IMR-90 (cell line): Measurements from ENCODE around the gene CLASP1. TPM values are rescaled to one million over a fixed set of nuclear protein-coding genes. Genes with fewer than 3 reads are reported as not detected.

ENCODE experiments used
- ATAC-seq: fragments of 200-7000 bp; cut with Tn5 transposase; 2 replicates; pipeline ENCODE4 v1.9.1; 2020; ENCODE audit warnings: low read depth, mild to moderate bottlenecking, moderate library complexity
- BruUV-seq: library from RNA; stranded (reverse); fragments of 400-500 nt; replicated peaks from 2 replicates; lab custom pipeline; 2021; lab: Mats Ljungman, UMichigan
- CTCF ChIA-PET: fragments of 300-600 bp; formaldehyde crosslinking; extraction: SDS; loops from one replicate; lab custom pipeline; 2021; ENCODE audit warnings: antibody characterized with exemption; lab: Yijun Ruan, JAX
- POLR2A ChIA-PET: fragments of 300-600 bp; sonication (Branson Sonifier 250); formaldehyde crosslinking; loops from one replicate; lab custom pipeline; 2022; ENCODE audit warnings: antibody characterized with exemption; ENCODE audit not compliant: unreplicated experiment; lab: Charles Lee
- DNase-seq: peaks from one replicate; pipeline ENCODE4 v3.0.0; 2013
- H2AFZ ChIP-seq: replicated peaks from 2 replicates; pipeline ENCODE3; 2013; ENCODE audit warnings: low read length, mild to moderate bottlenecking; ENCODE audit not compliant: poor library complexity
- H2AK5ac ChIP-seq: 2 replicates; pipeline ENCODE4 v1.6.1; 2013; ENCODE audit warnings: low read depth, low read length, inconsistent platforms
- H2AK9ac ChIP-seq: replicated peaks from 2 replicates; pipeline ENCODE3; 2013; ENCODE audit warnings: mild to moderate bottlenecking, low read depth, low read length, moderate library complexity; ENCODE audit not compliant: poor library complexity
- H2BK120ac ChIP-seq: 2 replicates; pipeline ENCODE4 v1.6.1; 2013; ENCODE audit warnings: low read depth, low read length, inconsistent platforms
- H2BK15ac ChIP-seq: 3 replicates; pipeline ENCODE4 v1.6.1; 2013; ENCODE audit warnings: low read depth, low read length, inconsistent platforms
- H2BK20ac ChIP-seq: 2 replicates; pipeline ENCODE4 v1.6.1; 2013; ENCODE audit warnings: low read depth, mild to moderate bottlenecking, inconsistent platforms, low read length, moderate library complexity
- H2BK5ac ChIP-seq: 2 replicates; pipeline ENCODE4 v1.6.1; 2013; ENCODE audit warnings: mild to moderate bottlenecking, low read depth, low read length, inconsistent platforms; ENCODE audit not compliant: poor library complexity, severe bottlenecking
- H3K14ac ChIP-seq: replicated peaks from 2 replicates; pipeline ENCODE4 v1.6.1; 2013; ENCODE audit warnings: low read depth, low read length, inconsistent platforms
- H3K18ac ChIP-seq: 2 replicates; pipeline ENCODE4 v1.6.1; 2013; ENCODE audit warnings: low read depth, low read length, control low read depth
- H3K23ac ChIP-seq: 2 replicates; pipeline ENCODE4 v1.6.1; 2013; ENCODE audit warnings: low read depth, low read length, inconsistent platforms
- H3K27ac ChIP-seq: 2 replicates; pipeline ENCODE4 v1.5.1; 2013; ENCODE audit warnings: mild to moderate bottlenecking, control low read depth, low read length; ENCODE audit not compliant: insufficient read depth
- H3K27me3 ChIP-seq: 2 replicates; pipeline ENCODE4 v1.6.1; 2013; ENCODE audit warnings: low read length; ENCODE audit not compliant: control insufficient read depth, insufficient read depth
- H3K36me3 ChIP-seq: 2 replicates; pipeline ENCODE4 v1.6.1; 2013; ENCODE audit warnings: low read length, mixed read lengths; ENCODE audit not compliant: control insufficient read depth, insufficient read depth
- H3K4ac ChIP-seq: 2 replicates; pipeline ENCODE4 v1.6.1; 2013; ENCODE audit warnings: low read depth, low read length, inconsistent platforms
- H3K4me1 ChIP-seq: 2 replicates; pipeline ENCODE4 v1.6.1; 2013; ENCODE audit warnings: low read length, mixed read lengths; ENCODE audit not compliant: control insufficient read depth, insufficient read depth
- H3K4me2 ChIP-seq: 2 replicates; pipeline ENCODE4 v1.6.1; 2013; ENCODE audit warnings: low read depth, mild to moderate bottlenecking, control low read depth, low read length, moderate library complexity
- H3K4me3 ChIP-seq: 2 replicates; pipeline ENCODE4 v1.5.1; 2013; ENCODE audit warnings: low read depth, mild to moderate bottlenecking, control low read depth, low read length, moderate library complexity; ENCODE audit not compliant: insufficient read depth
- H3K56ac ChIP-seq: 2 replicates; pipeline ENCODE4 v1.6.1; 2013; ENCODE audit warnings: low read length, inconsistent platforms; ENCODE audit not compliant: insufficient read depth; ENCODE audit errors: extremely low read depth
- H3K79me1 ChIP-seq, 2 experiments: 2 replicates each; pipeline ENCODE4 v1.6.1; 2013; ENCODE audit warnings: low read length in 2 of 2, inconsistent platforms in 1 of 2, low read depth in 1 of 2
- H3K9ac ChIP-seq: 2 replicates; pipeline ENCODE4 v1.6.1; 2013; ENCODE audit warnings: low read depth, low read length, control low read depth
- H3K9me1 ChIP-seq: 2 replicates; pipeline ENCODE4 v1.6.1; 2013; ENCODE audit warnings: low read length, inconsistent platforms; ENCODE audit not compliant: insufficient read depth
- H3K9me3 ChIP-seq: 2 replicates; pipeline ENCODE4 v1.6.1; 2013; ENCODE audit warnings: low read length; ENCODE audit not compliant: control insufficient read depth, insufficient read depth
- H4K20me1 ChIP-seq: 2 replicates; pipeline ENCODE4 v1.6.1; 2013; ENCODE audit warnings: low read length, inconsistent platforms; ENCODE audit not compliant: insufficient read depth
- H4K5ac ChIP-seq: 2 replicates; pipeline ENCODE4 v1.6.1; 2013; ENCODE audit warnings: mild to moderate bottlenecking, low read depth, low read length, control low read depth
- H4K8ac ChIP-seq, 2 experiments: 2 replicates each; pipeline ENCODE4 v1.6.1; 2013; ENCODE audit warnings: low read depth in 2 of 2, low read length in 2 of 2, control low read depth in 1 of 2, inconsistent platforms in 1 of 2
- H4K91ac ChIP-seq: 2 replicates; pipeline ENCODE4 v1.6.1; 2013; ENCODE audit warnings: low read depth, low read length, inconsistent platforms; ENCODE audit not compliant: insufficient read depth
- MXI1 ChIP-seq: IDR thresholded peaks from 2 replicates; pipeline ENCODE4 v1.6.1; 2012; ENCODE audit warnings: low read depth, mild to moderate bottlenecking, low read length, moderate library complexity, borderline replicate concordance
- RFX5 ChIP-seq: IDR thresholded peaks from 2 replicates; pipeline ENCODE4 v1.8.0; 2012; ENCODE audit warnings: low read depth, mild to moderate bottlenecking, low read length, moderate library complexity
- WGBS, 2 experiments: methylation state at CpG; one replicate each; pipeline versions ENCODE4 v1.1.5 to v1.1.7; 2013; ENCODE audit warnings: missing lambda C conversion rate in 2 of 2; ENCODE audit not compliant: insufficient read length in 1 of 2; ENCODE audit errors: extremely low coverage in 2 of 2; 5-methylcytosine and 5-hydroxymethylcytosine counted together
- dilution Hi-C: fragments of 300-500 bp; cut with HindIII; formaldehyde crosslinking; loops from one replicate; pipeline ENCODE4 v1.14.3; 2018; ENCODE audit warnings: low sequenced_read_pairs; ENCODE audit not compliant: unreplicated experiment
- in situ Hi-C: fragments of 300-500 bp; cut with MboI; formaldehyde crosslinking; loops from 3 replicates; pipeline ENCODE4 v1.14.3; 2019; ENCODE audit warnings: low sequenced_read_pairs, inconsistent platforms, mixed read lengths
- intact Hi-C: fragments of 100-400 bp; cut with micrococcal nuclease; formaldehyde crosslinking; loops from 2 replicates; pipeline ENCODE4 v1.10.0; 2022
- polyA plus RNA-seq, 3 experiments: library from polyadenylated mRNA; depleted of rRNA; stranded (reverse); fragments of >200 nt; gene quantifications; 2 replicates each; pipeline ENCODE4 v1.2.3, GENCODE V29; 2012; ENCODE audit warnings: low replicate concordance in 1 of 3
- total RNA-seq: library from RNA; depleted of rRNA; stranded (reverse); fragments of >200 nt; gene quantifications from 2 replicates; pipeline ENCODE4 v1.2.3, GENCODE V29; 2012
- TF ChIP-seq, protein P1 (sequence below): fragments of 150-350 bp; IDR thresholded peaks from 2 replicates; pipeline ENCODE4 v1.6.1; 2017; ENCODE audit warnings: mild to moderate bottlenecking, antibody characterized with exemption, low read length, low read depth
- TF ChIP-seq, protein P2 (sequence below): conservative IDR thresholded peaks from 2 replicates; pipeline ENCODE4 v1.5.1; 2012; ENCODE audit warnings: mild to moderate bottlenecking, low read depth, low read length, improper control_type of control experiment

CLASP1 gene
- total and polyA plus RNA-seq, 2 of the 4 experiments (the other 2 are of a cell fraction): 12.3 to 33.7 TPM

GRCh38 chr2:121608967-121609366, 40.3 kb downstream of the CLASP1 start:
- Histone ChIP-seq H4K8ac (no peak overlapping the region), H3K9me3 (peaks cover 1% of the 10 kb centered on the region; the same call in 1 of the 2 replicates), H3K9me1 (peaks cover 3% of the 10 kb centered on the region; the same call in 1 of the 2 replicates), H4K5ac (no peak overlapping the region), H2BK15ac (no peak overlapping the region), H4K91ac (no peak overlapping the region), H2AFZ (no peak overlapping the region), H3K18ac (no peak overlapping the region), H3K79me1 (peaks cover 26 to 59% of the 10 kb centered on the region in 2 experiments), H3K4me2 (no peak overlapping the region), H3K36me3 (peaks cover 14% of the 10 kb centered on the region), H3K56ac (no peak overlapping the region), H3K27me3 (no peaks in the 10 kb centered on the region), H2BK120ac (no peak overlapping the region), H3K9ac (no peak overlapping the region), H2BK20ac (no peak overlapping the region), H3K14ac (no peak overlapping the region), H2AK9ac (no peak overlapping the region), H3K4ac (no peak overlapping the region), H2AK5ac (no peak overlapping the region), H4K20me1 (peaks cover 24% of the 10 kb centered on the region), H2BK5ac (no peak overlapping the region), H3K4me1 (peaks cover 6% of the 10 kb centered on the region; the same call in 1 of the 2 replicates), H3K23ac (no peak overlapping the region), H3K27ac (no peak overlapping the region), H3K4me3 (no peak overlapping the region)
- BruUV-seq: no TSS peak
- ATAC-seq (no peak), DNase-seq (no peak)
- in situ Hi-C loops: no loop called here
- TF ChIP-seq RFX5 (no peak), MXI1 (no peak)
- TF ChIP-seq, protein P1, sequence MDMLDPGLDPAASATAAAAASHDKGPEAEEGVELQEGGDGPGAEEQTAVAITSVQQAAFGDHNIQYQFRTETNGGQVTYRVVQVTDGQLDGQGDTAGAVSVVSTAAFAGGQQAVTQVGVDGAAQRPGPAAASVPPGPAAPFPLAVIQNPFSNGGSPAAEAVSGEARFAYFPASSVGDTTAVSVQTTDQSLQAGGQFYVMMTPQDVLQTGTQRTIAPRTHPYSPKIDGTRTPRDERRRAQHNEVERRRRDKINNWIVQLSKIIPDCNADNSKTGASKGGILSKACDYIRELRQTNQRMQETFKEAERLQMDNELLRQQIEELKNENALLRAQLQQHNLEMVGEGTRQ: no peak
- TF ChIP-seq, protein P2, sequence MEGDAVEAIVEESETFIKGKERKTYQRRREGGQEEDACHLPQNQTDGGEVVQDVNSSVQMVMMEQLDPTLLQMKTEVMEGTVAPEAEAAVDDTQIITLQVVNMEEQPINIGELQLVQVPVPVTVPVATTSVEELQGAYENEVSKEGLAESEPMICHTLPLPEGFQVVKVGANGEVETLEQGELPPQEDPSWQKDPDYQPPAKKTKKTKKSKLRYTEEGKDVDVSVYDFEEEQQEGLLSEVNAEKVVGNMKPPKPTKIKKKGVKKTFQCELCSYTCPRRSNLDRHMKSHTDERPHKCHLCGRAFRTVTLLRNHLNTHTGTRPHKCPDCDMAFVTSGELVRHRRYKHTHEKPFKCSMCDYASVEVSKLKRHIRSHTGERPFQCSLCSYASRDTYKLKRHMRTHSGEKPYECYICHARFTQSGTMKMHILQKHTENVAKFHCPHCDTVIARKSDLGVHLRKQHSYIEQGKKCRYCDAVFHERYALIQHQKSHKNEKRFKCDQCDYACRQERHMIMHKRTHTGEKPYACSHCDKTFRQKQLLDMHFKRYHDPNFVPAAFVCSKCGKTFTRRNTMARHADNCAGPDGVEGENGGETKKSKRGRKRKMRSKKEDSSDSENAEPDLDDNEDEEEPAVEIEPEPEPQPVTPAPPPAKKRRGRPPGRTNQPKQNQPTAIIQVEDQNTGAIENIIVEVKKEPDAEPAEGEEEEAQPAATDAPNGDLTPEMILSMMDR: no peak
- CTCF ChIA-PET: interaction anchor here (0.6 to 1.0 kb wide), 2 partner anchors 12 to 20 kb away, joined by 4 read pairs; no protein-coding TSS in a partner anchor
- POLR2A ChIA-PET: no interaction called here
- intact Hi-C loops: no loop called here
- no CpG with 5 or more reads among the region's 3 CpGs for whole genome bisulfite sequencing, 2 experiments
- dilution Hi-C loops: no loop called here
